IPS-NIHi11 (cell line): ENCODE data around the gene CDT1.
"Not testable (repeated sequence)": the region's sequence is repeated elsewhere in the genome, so short reads cannot be mapped to it uniquely, and the experiment has no call there.

Experiments used
- DNase-seq: peaks from one replicate; pipeline ENCODE4 v3.0.0; 2012; ENCODE audit warnings: mixed read lengths, low spot score

Gene CDT1

GRCh38 chr16:88817785-88818574 lies 14.4 kb downstream of the CDT1 start:
- DNase-seq: no peak

- no peak for DNase-seq
Observed at GRCh38 chr16:88818575-88818874, 14.9 kb downstream of the CDT1 start.

DNA sequence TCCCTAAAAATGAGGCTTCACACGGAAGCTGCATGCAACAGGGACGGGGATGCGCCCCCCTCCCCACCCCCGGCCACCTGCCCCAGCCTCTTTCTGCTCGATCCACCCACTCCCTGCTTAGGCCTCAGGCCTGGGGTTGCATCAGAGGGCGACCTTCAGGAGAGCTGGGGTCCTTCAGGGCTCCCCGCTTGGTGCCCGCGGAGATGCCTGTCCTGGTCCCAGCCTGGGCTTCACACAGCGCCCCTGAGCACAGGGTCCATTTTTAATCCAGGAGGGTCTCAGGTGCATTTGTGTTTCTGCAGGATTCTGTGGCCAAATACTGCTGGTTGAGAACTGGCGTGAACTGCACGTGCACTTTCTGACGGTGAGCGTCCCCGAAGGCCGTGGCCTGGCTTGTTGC lies 15.5 kb downstream of the CDT1 start:
- DNase-seq: no peak

DNA sequence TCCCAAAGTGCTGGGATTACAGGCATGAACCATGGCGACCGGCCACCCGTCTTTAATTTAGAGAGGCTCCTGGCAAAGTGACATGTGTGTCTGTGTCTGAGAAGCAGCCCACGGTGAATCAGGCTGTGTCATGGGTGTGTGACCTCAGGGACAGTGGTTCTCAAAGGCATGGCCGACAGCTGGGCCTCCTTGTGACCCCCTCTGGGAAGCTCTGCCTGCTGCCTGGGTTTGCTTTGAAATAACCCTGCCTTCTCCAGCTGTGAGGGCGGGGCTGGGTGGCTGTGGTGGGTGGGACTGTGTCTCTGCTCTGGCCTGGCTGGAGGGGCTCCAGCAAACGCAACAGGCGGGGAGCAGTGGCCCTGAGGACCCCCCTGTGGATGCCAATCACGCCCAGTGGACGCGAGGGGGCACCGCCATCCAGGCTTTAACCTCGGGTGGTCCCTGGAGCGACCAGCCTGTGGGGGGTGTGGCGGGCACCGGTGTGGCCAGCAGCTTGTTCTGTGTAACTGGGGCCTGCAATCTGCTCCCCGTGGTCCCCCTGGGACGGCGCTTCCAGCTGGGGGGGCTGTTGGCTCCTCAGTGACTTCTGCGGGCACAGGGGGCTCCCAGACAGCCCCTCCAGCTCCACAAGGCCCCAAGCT lies 16.9 kb downstream of the CDT1 start:
- DNase-seq: no peak

DNA sequence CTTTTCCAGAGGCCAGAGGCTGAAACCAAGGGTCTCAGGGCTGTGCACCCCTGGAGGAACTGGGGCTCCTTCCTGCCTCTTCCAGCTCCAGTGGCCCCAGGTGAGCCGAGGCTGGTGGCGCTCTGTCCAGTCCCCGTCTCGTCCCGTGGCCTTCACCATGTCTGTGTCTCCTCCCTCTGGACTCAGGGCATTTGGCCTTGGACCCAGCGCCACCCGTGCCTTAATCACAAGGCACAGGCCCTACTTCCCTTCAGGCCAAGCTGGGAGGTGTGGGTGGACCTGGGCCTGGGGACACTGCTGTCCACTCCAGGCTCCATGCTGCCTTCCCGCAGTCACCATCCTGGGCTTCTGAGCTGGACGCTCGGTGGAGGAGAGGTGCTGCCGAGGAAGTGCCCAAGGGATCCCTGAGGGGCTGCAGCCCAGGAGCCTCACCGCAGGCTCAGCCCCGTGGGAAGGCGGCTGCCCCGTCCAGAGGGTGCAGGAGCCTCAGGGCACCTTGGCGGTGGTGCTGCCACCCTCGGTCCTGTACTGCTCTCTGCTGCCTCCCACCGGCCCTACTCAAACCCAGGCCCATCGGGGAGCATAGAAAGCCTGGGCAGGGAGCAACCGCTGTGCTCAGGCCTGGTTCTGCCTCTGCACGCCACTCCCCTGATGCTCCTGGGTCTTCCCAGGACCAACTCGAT lies 17.7 kb downstream of the CDT1 start:
- DNase-seq: no peak

- no peak for DNase-seq
Observed at GRCh38 chr16:88822281-88823040, 18.9 kb downstream of the CDT1 start.

- DNase-seq: not testable (repeated sequence)
Observed at GRCh38 chr16:88823646-88824045, 20.1 kb downstream of the CDT1 start.

GRCh38 chr16:88824256-88825077 lies 20.9 kb downstream of the CDT1 start:
- no peak for DNase-seq

- no peak for DNase-seq
Observed at GRCh38 chr16:88825146-88825545, 21.6 kb downstream of the CDT1 start.

DNA sequence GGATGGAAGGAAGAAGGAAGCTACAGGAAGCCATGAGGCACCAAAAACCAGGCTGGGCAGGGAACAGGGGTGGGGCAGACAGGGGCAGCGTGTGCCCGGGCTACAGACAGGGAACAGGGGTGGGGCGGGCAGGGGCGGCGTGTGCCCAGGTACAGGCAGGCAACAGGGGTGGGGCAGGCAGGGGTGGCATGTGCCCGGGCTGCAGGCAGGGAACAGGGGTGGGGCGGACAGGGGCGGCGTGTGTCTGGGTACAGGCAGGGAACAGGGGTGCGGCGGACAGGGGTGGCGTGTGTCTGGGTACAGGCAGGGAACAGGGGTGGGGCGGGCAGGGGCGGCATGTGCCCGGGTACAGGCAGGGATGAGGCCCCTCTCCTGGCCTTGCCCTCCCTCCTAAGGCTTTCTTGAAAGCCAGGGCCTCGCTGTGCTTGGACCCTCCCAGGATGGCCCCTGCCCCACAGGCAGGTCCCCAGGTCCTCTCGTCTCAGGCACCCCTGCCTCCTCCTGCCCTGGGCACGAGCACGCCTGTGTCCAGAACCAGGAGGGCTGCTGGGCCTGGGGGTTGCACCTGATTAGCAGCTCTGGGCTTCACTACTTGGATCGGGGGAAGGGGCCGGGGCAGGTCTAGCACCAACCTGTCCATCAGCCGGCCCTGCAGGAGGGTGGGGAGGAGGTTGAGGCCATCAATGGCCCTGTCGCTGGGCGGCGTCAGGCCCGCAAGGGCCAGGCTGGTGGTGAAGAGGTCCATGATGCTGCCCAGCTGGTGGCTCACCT lies 22.7 kb downstream of the CDT1 start:
- no peak for DNase-seq

DNA sequence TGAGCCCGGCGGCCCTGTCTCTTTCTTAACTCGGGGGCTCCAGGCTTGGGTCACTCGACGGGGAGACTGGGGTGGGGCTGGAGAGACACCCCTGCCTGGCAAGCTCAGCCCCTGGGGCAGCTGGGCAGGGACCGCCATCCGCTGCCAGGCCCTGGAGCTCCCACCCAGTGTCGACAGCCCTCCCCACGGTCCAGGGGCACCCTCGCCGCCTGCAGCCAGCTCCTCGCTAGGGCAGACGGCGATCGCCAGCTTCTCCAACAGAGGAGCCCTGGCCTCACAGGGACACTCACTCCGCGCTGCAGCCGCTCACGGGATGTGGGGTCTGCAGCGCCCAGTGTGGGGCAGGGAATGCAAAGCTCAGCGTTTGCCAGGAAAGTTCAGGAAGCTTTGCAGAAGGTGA lies 24.1 kb downstream of the CDT1 start:
- no peak for DNase-seq

- DNase-seq: no peak
Observed at GRCh38 chr16:88828711-88829110, 25.1 kb downstream of the CDT1 start.

GRCh38 chr16:88830258-88830657 lies 26.7 kb downstream of the CDT1 start:
- DNase-seq: no peak

DNA sequence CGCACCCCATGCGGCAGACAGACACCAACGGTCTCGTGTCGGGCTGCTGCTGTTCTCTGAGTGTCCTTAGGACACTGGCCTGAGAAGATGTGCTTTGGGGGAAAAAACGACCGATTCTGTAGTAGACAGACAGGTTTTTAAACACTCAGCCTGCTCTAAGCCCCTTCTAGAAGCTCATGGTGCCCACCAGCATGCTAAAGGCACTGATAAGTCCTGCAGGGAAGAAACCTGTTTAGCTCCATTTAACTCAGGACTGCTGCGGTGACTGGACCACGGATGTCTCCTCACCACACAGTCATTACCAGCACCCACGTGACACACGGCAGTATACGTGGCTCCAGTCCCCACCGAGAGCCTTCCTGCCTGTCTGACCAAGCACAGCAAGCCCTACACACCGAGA lies 27.2 kb downstream of the CDT1 start:
- no peak for DNase-seq

- DNase-seq: peak; percentile 69
Observed at GRCh38 chr16:88831838-88832237, 28.2 kb downstream of the CDT1 start.

DNA sequence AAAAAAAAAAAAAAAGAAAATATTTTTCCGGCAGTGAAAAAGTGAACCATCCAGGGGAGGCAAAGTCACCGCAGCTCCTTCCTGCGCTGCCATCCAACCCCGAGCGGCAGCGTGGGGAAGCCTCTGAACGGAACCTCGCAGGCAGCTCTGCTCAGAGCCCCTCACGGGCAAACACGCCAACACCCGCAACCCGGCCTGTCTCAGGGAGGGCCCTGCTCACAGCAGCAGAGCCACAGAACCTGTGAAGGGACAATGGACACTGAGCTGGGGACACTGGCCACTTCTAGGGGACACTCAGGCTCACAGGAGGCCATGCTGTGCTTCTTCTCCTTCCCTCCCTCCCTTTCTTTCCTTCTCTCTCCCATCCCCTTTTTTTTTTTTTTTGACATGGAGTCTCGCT lies 29.5 kb downstream of the CDT1 start:
- no peak for DNase-seq

GRCh38 chr16:88834670-88835069 lies 31.1 kb downstream of the CDT1 start:
- no peak for DNase-seq

GRCh38 chr16:88835383-88835782 lies 31.8 kb downstream of the CDT1 start:
- DNase-seq: no peak

GRCh38 chr16:88835818-88836217 lies 32.2 kb downstream of the CDT1 start:
- no peak for DNase-seq

- DNase-seq: no peak
Observed at GRCh38 chr16:88836791-88837190, 33.2 kb downstream of the CDT1 start.

GRCh38 chr16:88837806-88838205 lies 34.2 kb downstream of the CDT1 start:
- DNase-seq: no peak
